Ecto neural progenitor cell (in vitro differentiated cells): Measurements from ENCODE around the gene MYO1F.

ENCODE experiments used
- DNase-seq: peaks from one replicate; pipeline ENCODE4 v3.0.0-alpha.2; 2018; ENCODE audit warnings: low spot score

The MYO1F gene

GRCh38 chr19:8491574-8491973, 85.7 kb downstream of the MYO1F start:
- DNase-seq = no peak

GRCh38 chr19:8490873-8491272, 86.4 kb downstream of the MYO1F start:
- DNase-seq = no peak

GRCh38 chr19:8490395-8490760, 86.9 kb downstream of the MYO1F start:
- DNase-seq = no peak

GRCh38 chr19:8489561-8490394, 87.5 kb downstream of the MYO1F start:
- DNase-seq = no peak

- DNase-seq = no peak
Measured at GRCh38 chr19:8488365-8488764, 88.9 kb downstream of the MYO1F start.

GRCh38 chr19:8487137-8487851, 89.9 kb downstream of the MYO1F start:
- no peak for DNase-seq

- no peak for DNase-seq
Measured at GRCh38 chr19:8486661-8487136, 90.5 kb downstream of the MYO1F start.

- DNase-seq = no peak
Measured at GRCh38 chr19:8485561-8486371, 91.5 kb downstream of the MYO1F start.

- DNase-seq = no peak
Measured at GRCh38 chr19:8484331-8484894, 92.8 kb downstream of the MYO1F start.

GRCh38 chr19:8483165-8483564, 94.1 kb downstream of the MYO1F start:
- no peak for DNase-seq

- DNase-seq = no peak
Measured at GRCh38 chr19:8482696-8483095, 94.5 kb downstream of the MYO1F start.

- no peak for DNase-seq
Measured at GRCh38 chr19:8481616-8482015, 95.6 kb downstream of the MYO1F start.

- DNase-seq = no peak
Measured at GRCh38 chr19:8481201-8481600, 96.0 kb downstream of the MYO1F start.

- DNase-seq = no peak
Measured at GRCh38 chr19:8478598-8478997, 98.6 kb downstream of the MYO1F start.

- no peak for DNase-seq
Measured at GRCh38 chr19:8477889-8478288, 99.4 kb downstream of the MYO1F start.

- DNase-seq = no peak
Measured at GRCh38 chr19:8476524-8476923, 100.7 kb downstream of the MYO1F start.

- no peak for DNase-seq
Measured at GRCh38 chr19:8475005-8475404, 102.2 kb downstream of the MYO1F start.

- no peak for DNase-seq
Measured at GRCh38 chr19:8473648-8474476, 103.4 kb downstream of the MYO1F start.
